Activated CD4-positive, alpha-beta memory T cell treated with anti-CD3 and anti-CD28 coated beads, Interleukin-2, amount 10 ng/mL, durations not matched to agents 7 days and 5 days (primary cell): ENCODE data around the gene LDLRAP1. TPM values are rescaled to one million over a fixed set of nuclear protein-coding genes. Genes with fewer than 3 reads are reported as not detected.
A peak's percentile ranks its signal among the peaks of the same experiment; 100 is the strongest.

Experiments used
- CTCF ChIA-PET: fragments of 350-600 bp; sonication (Branson Sonifier 250); formaldehyde crosslinking; loops from one replicate; lab custom pipeline; 2021; ENCODE audit warnings: antibody characterized with exemption, inconsistent platforms; lab: Charles Lee
- POLR2A ChIA-PET: fragments of 350-600 bp; sonication (Branson Sonifier 250); formaldehyde crosslinking; loops from one replicate; lab custom pipeline; 2021; ENCODE audit warnings: antibody characterized with exemption; lab: Charles Lee
- DNase-seq: peaks from one replicate; pipeline ENCODE4 v3.0.0-alpha.2; 2020
- H3K27ac Mint-ChIP-seq: one replicate; pipeline ENCODE4 v1.8.0; 2021; ENCODE audit warnings: mild to moderate bottlenecking, mixed read lengths
- H3K27me3 Mint-ChIP-seq: one replicate; pipeline ENCODE4 v1.8.0; 2021; ENCODE audit warnings: mixed read lengths
- H3K36me3 Mint-ChIP-seq: one replicate; pipeline ENCODE4 v1.8.0; 2021; ENCODE audit warnings: low read depth, mixed read lengths
- H3K4me1 Mint-ChIP-seq: one replicate; pipeline ENCODE4 v1.8.0; 2021; ENCODE audit warnings: mixed read lengths
- H3K4me3 Mint-ChIP-seq: one replicate; pipeline ENCODE4 v1.8.0; 2021; ENCODE audit warnings: mild to moderate bottlenecking, mixed read lengths
- H3K9me3 Mint-ChIP-seq: one replicate; pipeline ENCODE4 v1.8.0; 2021; ENCODE audit warnings: mixed read lengths
- total RNA-seq, 2 experiments: library from RNA; stranded (reverse); gene quantifications; one replicate each; pipeline ENCODE4 v1.2.3, GENCODE V29; 2021

Gene LDLRAP1
- total RNA-seq, 2 experiments from 2014 or later: 26.4 to 27.7 TPM

DNA sequence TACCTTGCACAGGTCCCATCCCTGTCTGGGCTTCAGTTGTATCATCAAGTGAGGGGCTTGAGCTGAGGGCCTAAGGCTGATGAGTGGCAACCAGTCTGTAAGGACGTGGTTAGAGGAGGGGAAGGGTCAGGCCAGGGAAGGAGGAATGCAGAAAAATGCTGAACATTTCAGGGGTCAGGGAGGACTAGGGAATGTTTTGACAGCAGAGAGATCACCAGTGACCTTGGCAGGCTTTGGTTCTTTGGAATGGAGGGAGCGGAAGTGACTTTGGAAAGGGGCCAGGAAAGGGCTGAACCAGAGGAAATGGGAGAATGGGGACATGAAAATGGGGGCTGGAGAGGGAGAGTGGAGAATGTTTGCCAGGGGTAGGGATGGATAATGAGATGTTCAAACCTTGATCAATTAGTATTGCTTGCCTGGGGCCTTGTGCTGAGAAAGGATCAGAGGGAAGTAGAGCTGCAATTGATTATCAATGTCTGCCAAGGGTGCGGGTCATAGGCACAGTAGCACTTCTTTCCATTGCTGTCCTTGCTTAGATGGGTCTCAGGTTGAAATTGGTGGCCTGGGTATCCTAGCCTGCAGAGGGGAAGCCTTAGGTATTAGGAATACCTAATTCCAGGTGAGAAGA lies 7.4 kb downstream of the LDLRAP1 start:
- Mint-ChIP-seq H3K27me3 (no peaks in the 10 kb centered on the region), H3K36me3 (peaks cover 19% of the 10 kb centered on the region), H3K9me3 (no peaks in the 10 kb centered on the region), H3K4me3 (no peak overlapping the region), H3K27ac (peak overlapping the region; percentile 94), H3K4me1 (peaks cover 74% of the 10 kb centered on the region)
- DNase-seq: no peak
- ChIA-PET CTCF (interaction anchor here (1.1 to 2.6 kb wide), 6 partner anchors 14 to 345 kb away, joined by 3 to 14 read pairs (median 3); no protein-coding TSS in a partner anchor), POLR2A (interaction anchor here (0.9 to 3.0 kb wide), 6 partner anchors 8 to 240 kb away, joined by 3 to 33 read pairs (median 8); no protein-coding TSS in a partner anchor)

- H3K36me3 Mint-ChIP-seq: peaks cover 20% of the 10 kb centered on the region
- H3K27ac Mint-ChIP-seq: no peak overlapping the region
- H3K27me3 Mint-ChIP-seq: no peaks in the 10 kb centered on the region
- no peaks in the 10 kb centered on the region for H3K9me3 Mint-ChIP-seq
- H3K4me3 Mint-ChIP-seq: no peak overlapping the region
- ChIA-PET CTCF (interaction anchor here (1.2 kb wide), 1 partner anchor 19 kb away, joined by 4 read pairs; no protein-coding TSS in a partner anchor), POLR2A (interaction anchor here (1.2 to 2.0 kb wide), 2 partner anchors 11 to 122 kb away, joined by 4 to 8 read pairs; no protein-coding TSS in a partner anchor)
- peaks cover 81% of the 10 kb centered on the region for H3K4me1 Mint-ChIP-seq
- DNase-seq: no peak
Observed at GRCh38 chr1:25553749-25554429, 10.5 kb downstream of the LDLRAP1 start.

DNA sequence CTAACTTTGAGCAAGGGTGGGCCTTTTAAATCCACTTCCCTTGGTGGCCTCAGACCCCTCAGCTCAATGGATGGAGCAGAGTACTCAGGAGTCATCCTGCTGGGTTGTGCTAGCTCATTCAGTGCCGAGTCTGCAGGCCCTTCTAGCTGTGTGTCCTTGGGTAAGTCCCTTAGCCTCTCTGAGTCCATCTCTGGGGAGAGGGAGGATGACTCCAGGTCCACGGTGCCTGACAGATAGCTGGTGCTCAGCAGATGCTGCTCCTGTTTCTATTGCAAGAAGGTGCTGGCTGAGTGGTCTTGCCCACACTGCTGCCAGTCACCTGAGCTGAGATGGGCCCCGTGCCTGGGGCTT lies 11.0 kb downstream of the LDLRAP1 start:
- peaks cover 79% of the 10 kb centered on the region for H3K4me1 Mint-ChIP-seq
- ChIA-PET POLR2A (interaction anchor here (0.9 to 2.0 kb wide), 3 partner anchors 8 to 122 kb away, joined by 3 to 8 read pairs (median 4); no protein-coding TSS in a partner anchor), CTCF (interaction anchor here (1.2 kb wide), 1 partner anchor 18 kb away, joined by 4 read pairs; no protein-coding TSS in a partner anchor)
- peaks cover 20% of the 10 kb centered on the region for H3K36me3 Mint-ChIP-seq
- DNase-seq: no peak
- H3K4me3 Mint-ChIP-seq: no peak overlapping the region
- no peaks in the 10 kb centered on the region for H3K27me3 Mint-ChIP-seq
- no peaks in the 10 kb centered on the region for H3K9me3 Mint-ChIP-seq
- no peak overlapping the region for H3K27ac Mint-ChIP-seq

DNA sequence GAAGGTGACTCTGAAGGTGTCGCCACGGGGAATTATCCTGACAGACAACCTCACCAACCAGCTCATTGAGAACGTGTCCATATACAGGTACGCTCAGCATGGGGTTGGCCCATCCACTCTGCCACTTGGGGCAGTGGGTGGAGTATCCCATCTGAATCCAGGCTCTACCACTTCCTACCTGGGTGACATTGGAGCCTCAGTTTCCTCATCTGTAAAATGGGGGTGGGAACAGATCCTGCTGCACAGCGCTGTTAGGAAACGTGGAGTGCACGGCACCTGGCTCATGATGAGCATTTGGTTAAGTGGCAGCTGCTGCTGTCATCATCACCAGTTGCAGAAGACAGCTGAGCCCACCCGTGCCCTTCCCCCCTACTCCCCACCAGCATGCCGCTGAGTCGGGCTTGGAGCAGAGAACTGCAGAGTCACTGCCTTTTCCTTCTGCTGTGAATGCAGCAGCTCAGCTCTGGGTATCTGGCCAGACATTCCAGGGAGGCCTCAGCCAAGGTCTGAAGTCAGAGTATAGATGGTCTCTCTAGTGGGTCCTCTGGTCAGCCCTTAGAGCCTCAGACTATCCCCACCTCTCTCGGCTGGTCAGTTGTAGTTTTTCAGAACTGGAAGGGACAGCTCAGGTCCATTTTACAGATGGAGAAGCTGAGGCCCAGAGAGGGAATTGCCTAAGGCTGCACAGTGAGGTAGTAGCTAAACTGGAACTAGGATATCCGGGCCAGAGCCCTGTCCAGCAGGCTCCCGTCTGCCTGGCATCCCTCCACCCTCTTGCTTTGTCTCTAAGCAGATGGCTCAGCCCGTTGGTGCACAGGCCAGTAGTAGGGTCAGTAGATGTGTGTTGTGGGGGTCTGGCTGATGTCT lies 11.7 kb downstream of the LDLRAP1 start:
- H3K27ac Mint-ChIP-seq: no peak overlapping the region
- CTCF ChIA-PET: interaction anchor here (2.0 kb wide), 1 partner anchor 18 kb away, joined by 8 read pairs; no protein-coding TSS in a partner anchor
- peaks cover 79% of the 10 kb centered on the region for H3K4me1 Mint-ChIP-seq

GRCh38 chr1:25555753-25556092 lies 12.3 kb downstream of the LDLRAP1 start:
- H3K27ac Mint-ChIP-seq: no peak overlapping the region
- POLR2A ChIA-PET: interaction anchor here (1.1 to 1.5 kb wide), 2 partner anchors 9 to 264 kb away, joined by 3 to 6 read pairs; partner anchors contain the start of gene MTFR1L

More for the DNA sequence above, 11.7 kb downstream of the LDLRAP1 start:
- DNase-seq: no peak
- POLR2A ChIA-PET: interaction anchor here (0.9 to 2.0 kb wide), 4 partner anchors 9 to 308 kb away, joined by 3 to 8 read pairs (median 3); partner anchors contain the start of genes MTFR1L and RSRP1
- no peaks in the 10 kb centered on the region for H3K27me3 Mint-ChIP-seq
- peaks cover 23% of the 10 kb centered on the region for H3K36me3 Mint-ChIP-seq
- no peak overlapping the region for H3K4me3 Mint-ChIP-seq
- H3K9me3 Mint-ChIP-seq: no peaks in the 10 kb centered on the region

GRCh38 chr1:25556132-25556670 lies 12.8 kb downstream of the LDLRAP1 start:
- no peaks in the 10 kb centered on the region for H3K9me3 Mint-ChIP-seq
- H3K36me3 Mint-ChIP-seq: peaks cover 17% of the 10 kb centered on the region
- no peaks in the 10 kb centered on the region for H3K27me3 Mint-ChIP-seq
- peaks cover 79% of the 10 kb centered on the region for H3K4me1 Mint-ChIP-seq
- H3K27ac Mint-ChIP-seq: no peak overlapping the region
- no peak for DNase-seq
- CTCF ChIA-PET: interaction anchor here (0.7 to 2.0 kb wide), 3 partner anchors 8 to 29 kb away, joined by 3 to 8 read pairs (median 7); no protein-coding TSS in a partner anchor
- H3K4me3 Mint-ChIP-seq: no peak overlapping the region
- POLR2A ChIA-PET: interaction anchor here (1.1 to 1.5 kb wide), 2 partner anchors 10 to 263 kb away, joined by 3 to 6 read pairs; partner anchors contain the start of gene MTFR1L

More at GRCh38 chr1:25555753-25556092, 12.3 kb downstream of the LDLRAP1 start:
- Mint-ChIP-seq H3K36me3 (peaks cover 20% of the 10 kb centered on the region), H3K9me3 (no peaks in the 10 kb centered on the region), H3K4me1 (peaks cover 79% of the 10 kb centered on the region), H3K27me3 (no peaks in the 10 kb centered on the region), H3K4me3 (no peak overlapping the region)
- DNase-seq: no peak
- CTCF ChIA-PET: interaction anchor here (0.7 to 2.0 kb wide), 2 partner anchors 17 to 30 kb away, joined by 3 to 8 read pairs; no protein-coding TSS in a partner anchor

DNA sequence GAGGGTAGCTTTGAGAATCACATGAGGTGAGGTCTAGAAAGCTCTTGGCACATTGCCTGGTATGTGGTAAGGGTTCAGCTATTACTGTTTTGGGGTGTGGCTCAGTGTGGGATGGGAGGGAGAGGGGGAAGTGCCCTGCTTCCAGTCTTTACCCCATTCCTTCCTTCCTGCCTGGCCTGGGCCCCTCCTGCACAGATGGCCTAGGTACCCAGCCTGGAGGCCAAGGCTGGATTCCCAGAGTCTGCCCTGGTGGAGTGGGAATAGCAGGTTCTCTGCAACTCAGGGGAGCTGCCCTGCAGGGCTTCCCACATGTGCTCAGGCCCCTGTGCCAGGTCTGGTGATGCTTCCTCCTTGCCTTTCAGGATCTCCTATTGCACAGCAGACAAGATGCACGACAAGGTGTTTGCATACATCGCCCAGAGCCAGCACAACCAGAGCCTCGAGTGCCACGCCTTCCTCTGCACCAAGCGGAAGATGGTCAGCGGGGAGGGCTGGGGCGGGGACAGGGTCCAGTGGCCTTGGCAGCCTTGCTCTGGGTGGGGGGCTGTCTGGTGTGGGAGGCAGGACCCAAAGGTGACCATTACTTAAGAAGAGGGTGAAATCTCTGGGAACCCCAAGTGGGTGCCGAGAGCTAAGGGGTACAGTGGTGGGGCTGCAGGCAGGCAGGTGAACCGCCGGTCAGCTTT lies 13.5 kb downstream of the LDLRAP1 start:
- H3K27ac Mint-ChIP-seq: no peak overlapping the region
- ChIA-PET POLR2A (interaction anchor here (1.5 kb wide), 1 partner anchor 10 kb away, joined by 6 read pairs; no protein-coding TSS in a partner anchor), CTCF (interaction anchor here (1.8 to 2.0 kb wide), 2 partner anchors 9 to 16 kb away, joined by 7 to 8 read pairs; no protein-coding TSS in a partner anchor)
- H3K36me3 Mint-ChIP-seq: peaks cover 22% of the 10 kb centered on the region
- no peak overlapping the region for H3K4me3 Mint-ChIP-seq
- DNase-seq: peak; percentile 43
- H3K27me3 Mint-ChIP-seq: no peaks in the 10 kb centered on the region
- H3K9me3 Mint-ChIP-seq: no peaks in the 10 kb centered on the region
- peaks cover 79% of the 10 kb centered on the region for H3K4me1 Mint-ChIP-seq

DNA sequence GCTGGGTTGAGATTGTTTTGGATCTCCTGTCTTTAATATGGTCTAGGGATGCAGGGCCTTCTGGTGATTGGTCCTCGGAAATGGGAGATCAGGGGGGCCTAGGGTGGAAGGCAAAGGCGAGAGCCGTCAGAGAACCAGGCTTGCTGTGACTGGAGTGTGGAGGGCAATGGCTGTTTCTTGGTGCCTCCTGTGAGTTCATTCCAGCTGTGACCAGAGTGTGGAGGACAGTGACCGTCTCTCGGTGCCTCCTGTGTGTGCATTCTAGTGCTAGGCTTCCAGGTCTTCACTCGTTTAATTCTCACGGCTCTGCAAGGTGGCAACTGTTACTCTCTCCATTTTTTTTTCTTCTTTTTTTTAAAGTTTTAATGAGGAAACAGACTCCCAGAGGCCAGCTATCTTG lies 14.1 kb downstream of the LDLRAP1 start:
- Mint-ChIP-seq H3K36me3 (peaks cover 23% of the 10 kb centered on the region), H3K9me3 (no peaks in the 10 kb centered on the region), H3K4me1 (peaks cover 79% of the 10 kb centered on the region), H3K4me3 (no peak overlapping the region), H3K27ac (no peak overlapping the region), H3K27me3 (no peaks in the 10 kb centered on the region)
- no peak for DNase-seq
- CTCF ChIA-PET: interaction anchor here (1.8 kb wide), 1 partner anchor 9 kb away, joined by 7 read pairs; no protein-coding TSS in a partner anchor
- POLR2A ChIA-PET: interaction anchor here (2.4 kb wide), 1 partner anchor 8 kb away, joined by 8 read pairs; no protein-coding TSS in a partner anchor

GRCh38 chr1:25559031-25559430 lies 15.6 kb downstream of the LDLRAP1 start:
- Mint-ChIP-seq H3K27me3 (no peaks in the 10 kb centered on the region), H3K27ac (no peak overlapping the region), H3K9me3 (no peaks in the 10 kb centered on the region), H3K36me3 (peaks cover 27% of the 10 kb centered on the region), H3K4me3 (no peak overlapping the region), H3K4me1 (peaks cover 80% of the 10 kb centered on the region)
- DNase-seq: no peak
- ChIA-PET CTCF (interaction anchor here (1.0 kb wide), 1 partner anchor 10 kb away, joined by 3 read pairs; no protein-coding TSS in a partner anchor), POLR2A (interaction anchor here (2.4 kb wide), 1 partner anchor 9 kb away, joined by 8 read pairs; no protein-coding TSS in a partner anchor)

DNA sequence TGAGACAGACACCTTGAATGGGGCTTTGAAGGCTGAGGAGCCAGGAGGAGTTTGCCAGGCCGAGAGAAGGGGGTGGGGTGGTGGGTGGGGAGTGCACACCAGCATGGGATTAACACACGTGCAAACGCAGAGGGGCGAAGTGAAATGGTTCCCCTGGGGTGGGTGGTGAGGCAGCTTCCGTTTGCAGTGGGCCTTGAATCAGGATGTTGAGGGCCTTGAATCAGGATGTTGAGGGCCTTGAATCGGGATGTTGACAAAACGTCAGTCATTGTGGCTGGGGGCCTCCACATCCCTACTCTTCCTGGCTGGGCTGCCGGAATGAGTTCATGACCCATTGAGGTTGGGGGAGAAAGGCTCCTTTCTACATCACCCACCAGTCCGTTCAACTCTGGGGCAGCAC lies 16.6 kb downstream of the LDLRAP1 start:
- Mint-ChIP-seq H3K27ac (no peak overlapping the region), H3K27me3 (no peaks in the 10 kb centered on the region), H3K9me3 (no peaks in the 10 kb centered on the region), H3K4me3 (no peak overlapping the region), H3K36me3 (peaks cover 36% of the 10 kb centered on the region), H3K4me1 (peaks cover 83% of the 10 kb centered on the region)
- CTCF ChIA-PET: no interaction called here
- no peak for DNase-seq
- POLR2A ChIA-PET: interaction anchor here (2.4 kb wide), 1 partner anchor 10 kb away, joined by 8 read pairs; no protein-coding TSS in a partner anchor

GRCh38 chr1:25560788-25561187 lies 17.4 kb downstream of the LDLRAP1 start:
- ChIA-PET POLR2A (interaction anchor here (1.2 kb wide), 1 partner anchor 242 kb away, joined by 3 read pairs; no protein-coding TSS in a partner anchor), CTCF (interaction anchor here (1.2 kb wide), 1 partner anchor 11 kb away, joined by 3 read pairs; no protein-coding TSS in a partner anchor)
- H3K27ac Mint-ChIP-seq: peak overlapping the region; percentile 83
- no peak for DNase-seq
- peaks cover 39% of the 10 kb centered on the region for H3K36me3 Mint-ChIP-seq
- H3K27me3 Mint-ChIP-seq: no peaks in the 10 kb centered on the region
- H3K4me3 Mint-ChIP-seq: no peak overlapping the region
- no peaks in the 10 kb centered on the region for H3K9me3 Mint-ChIP-seq
- H3K4me1 Mint-ChIP-seq: peaks cover 84% of the 10 kb centered on the region
